HG02623 (cell line): ENCODE results near the gene MRC2.

Experiments
- ATAC-seq: cut with Tn5 transposase; IDR thresholded peaks from one replicate; pipeline ENCODE4 v1.9.1; 2021; ENCODE audit warnings: moderate library complexity; ENCODE audit not compliant: unreplicated experiment

The MRC2 gene

DNA sequence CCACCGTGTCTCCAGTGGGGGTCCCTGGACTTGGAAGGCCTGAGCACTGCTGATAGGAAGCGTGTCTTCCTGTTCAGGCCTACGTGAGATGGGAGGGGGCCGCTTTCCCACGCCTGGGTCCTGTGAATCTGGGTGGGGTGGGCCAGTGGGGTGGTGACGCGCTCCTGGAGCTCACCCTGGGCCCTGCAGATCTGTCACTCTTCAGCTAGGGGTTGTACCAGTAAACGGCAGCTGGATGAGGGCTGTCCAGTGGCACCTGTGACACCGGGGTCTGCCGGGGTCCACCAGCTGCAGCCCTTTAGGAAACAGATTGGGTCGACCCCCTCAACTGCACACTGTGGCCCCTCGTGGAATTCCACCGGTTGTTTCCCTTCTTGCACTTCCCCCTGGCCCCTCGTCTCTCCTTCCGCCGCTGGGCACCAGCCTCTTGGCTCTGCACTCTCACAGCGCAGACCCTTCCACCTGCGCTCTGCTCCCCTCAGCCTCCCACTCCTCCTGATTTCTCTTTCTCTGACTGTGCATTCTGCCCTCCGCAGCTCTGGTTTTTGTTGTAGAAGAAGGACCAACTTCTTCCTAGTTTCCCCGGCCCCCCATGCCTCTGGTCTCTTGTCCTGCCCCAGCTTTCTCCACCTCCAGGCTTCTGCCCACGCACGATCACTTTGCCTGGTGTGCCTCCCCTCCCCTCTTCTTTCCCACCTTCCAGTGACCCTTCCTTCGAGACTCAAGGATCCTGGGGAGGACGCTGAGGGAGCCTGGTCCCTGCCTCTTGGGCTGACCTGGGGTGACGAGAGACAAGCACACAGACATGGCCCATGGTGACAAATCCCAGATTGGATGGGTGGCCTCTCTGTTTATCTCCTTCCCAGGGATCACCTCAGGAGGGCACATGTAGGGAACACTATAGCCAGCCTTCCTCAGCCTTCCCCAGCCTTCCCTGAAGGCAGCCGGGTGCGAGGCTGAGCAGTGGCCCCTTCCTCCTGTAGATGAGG, 4.8 kb downstream of the MRC2 start:
- no peak for ATAC-seq

DNA sequence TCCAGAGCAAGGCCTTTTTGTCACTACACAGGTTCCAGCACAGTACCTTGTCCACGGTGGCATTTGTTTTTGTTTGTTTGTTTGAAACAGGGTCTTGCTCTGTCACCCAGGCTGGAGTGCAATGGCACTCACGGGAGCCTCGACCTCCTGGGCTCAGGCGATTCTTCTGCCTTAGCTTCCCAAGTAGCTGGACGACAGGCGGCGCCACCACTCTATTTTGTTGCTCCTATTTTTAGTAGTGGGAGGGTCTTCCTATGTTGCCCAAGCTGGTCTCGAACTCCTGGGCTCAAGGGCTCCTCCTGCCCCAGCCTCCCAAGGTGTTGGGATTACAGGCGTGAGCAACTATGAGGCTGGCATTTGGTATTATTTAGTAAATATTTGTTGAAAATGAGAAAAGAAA, 10.3 kb downstream of the MRC2 start:
- no peak for ATAC-seq

DNA sequence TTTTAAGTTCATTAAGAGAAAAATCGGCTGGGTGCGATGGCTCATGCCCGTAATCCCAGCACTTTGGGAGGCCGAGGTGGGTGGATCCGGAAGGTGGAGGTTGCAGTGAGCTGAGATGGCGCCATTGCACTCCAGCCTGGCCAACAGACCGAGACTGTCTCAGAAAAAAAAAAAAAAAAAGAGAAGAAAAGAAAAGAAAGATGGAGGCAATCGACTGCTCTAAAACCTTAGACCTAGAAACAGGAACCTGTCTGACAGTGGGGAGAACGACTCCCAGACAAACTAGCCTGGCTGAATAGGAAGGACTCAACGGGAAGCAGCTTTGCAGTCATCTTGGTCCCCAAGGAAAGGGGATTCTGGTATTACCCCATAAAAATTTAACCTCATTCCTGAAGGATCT, 13.7 kb downstream of the MRC2 start:
- ATAC-seq, result no peak

DNA sequence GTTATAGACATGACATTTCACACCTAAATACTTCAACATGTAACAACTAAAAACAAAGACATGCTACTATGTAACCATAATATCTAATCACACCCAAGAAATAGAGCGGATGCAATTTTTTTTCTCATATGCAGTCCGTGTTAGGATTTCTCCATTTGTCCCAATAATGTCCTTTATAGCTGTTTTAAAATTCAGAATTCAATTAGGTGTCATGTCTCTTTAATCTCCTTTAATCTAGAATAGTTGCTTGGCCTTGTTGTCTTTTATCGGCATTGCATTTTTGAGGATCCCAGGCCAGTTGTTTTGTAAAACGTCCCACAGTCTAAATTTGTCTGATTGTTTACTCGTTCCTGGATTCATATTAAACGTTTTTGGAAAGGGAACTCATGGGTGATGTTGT, 14.5 kb downstream of the MRC2 start:
- no peak for ATAC-seq

DNA sequence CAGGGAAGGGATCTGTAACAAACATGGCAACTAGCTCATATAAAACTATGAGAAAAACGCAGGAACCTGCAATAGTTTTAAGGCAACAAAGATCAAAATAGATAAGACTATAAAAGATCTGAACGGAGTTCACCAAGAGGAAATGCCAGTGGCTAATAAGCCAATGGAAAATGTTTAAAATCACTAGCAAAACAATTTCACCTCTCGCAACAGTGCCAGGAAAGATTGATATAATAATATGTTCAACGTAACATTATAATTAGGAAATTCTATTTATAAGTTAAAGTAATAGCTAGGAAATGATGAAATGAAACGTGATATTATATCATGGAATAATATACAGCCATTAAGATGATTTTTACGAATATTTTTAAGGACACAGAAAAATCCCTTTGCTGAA, 16.0 kb downstream of the MRC2 start:
- ATAC-seq, result no peak

DNA sequence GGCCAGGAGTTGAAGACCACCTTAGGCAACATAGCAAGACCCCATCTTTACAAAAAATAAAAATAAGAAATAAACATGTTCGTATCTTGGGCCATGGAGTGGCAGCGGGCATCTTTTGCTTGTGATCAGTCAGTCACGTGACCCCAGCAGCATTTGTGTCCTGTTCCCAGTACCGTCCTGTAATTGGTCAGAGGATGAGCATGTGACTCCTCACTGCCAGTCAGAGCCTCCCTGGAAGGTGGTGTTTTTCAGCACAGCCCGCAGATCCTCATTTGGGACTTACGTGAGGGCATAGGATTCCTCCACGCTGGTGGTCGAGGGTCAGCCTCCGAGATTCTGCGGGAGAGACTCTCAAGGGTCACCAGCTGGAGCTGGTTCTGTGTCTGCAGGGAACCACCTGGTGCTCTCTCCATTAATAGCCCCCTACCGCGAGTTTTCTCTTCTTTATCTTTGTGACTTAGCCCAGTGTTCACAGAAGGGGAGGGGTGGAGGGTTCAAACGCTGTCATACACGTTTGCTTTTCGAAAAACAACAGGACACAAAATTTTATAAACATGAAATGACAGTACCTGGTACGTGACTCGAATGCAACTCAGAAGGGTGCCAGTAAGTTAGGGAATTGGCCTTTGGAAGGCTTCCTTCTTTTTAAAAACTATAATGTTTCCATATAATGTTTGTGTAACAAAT, 17.2 kb downstream of the MRC2 start:
- no peak for ATAC-seq

DNA sequence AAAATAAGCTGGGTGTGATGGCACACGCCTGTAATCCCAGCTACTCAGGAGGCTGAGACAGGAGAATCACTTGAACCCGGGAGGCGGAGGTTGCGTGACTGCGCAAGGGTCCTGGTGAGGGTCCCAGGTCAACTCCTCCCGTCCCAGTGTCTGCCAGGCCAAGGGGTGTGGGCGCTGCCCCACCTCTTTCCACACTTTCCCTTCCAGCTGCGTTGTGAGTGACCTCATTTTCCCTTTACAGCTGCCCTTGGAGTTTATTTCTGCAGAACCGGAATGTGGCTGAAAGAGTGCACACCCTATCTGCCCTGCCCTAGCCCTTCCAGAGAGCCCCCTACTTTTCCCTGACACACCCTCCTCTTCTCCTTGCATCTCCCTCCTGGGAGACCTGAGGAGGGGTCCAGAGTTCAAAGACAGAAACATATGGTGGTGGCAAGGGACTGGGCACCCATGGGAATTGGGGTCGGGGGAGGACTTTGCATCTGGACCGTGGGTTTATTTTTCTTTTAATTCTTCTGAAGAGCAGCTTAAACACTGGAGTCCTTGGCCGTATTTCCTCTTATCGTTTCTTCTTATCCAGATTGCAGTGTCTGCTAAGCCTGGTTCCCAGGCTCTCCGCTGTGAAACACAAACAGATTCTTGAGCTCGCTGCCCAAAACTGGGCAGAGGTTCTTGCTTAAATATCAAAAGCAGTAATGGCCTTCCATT, 20.9 kb downstream of the MRC2 start:
- no peak for ATAC-seq

DNA sequence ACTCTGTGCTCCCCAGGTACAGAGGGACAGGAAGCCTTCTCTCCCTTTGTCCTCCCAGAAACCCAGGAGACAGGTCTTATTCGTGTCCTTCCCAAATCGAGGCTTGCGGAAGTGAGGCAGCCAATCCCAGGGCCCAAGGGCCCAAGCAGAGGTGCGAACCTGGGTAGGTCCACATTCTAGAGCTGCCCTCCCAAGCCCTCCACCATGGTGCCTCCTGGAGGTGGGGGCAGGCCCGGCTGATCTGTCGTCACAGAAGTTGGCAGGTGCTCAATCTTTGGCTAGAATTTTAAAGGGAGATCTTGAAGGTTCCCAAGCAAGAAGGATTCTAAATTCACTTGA, 21.5 kb downstream of the MRC2 start:
- ATAC-seq, result no peak

DNA sequence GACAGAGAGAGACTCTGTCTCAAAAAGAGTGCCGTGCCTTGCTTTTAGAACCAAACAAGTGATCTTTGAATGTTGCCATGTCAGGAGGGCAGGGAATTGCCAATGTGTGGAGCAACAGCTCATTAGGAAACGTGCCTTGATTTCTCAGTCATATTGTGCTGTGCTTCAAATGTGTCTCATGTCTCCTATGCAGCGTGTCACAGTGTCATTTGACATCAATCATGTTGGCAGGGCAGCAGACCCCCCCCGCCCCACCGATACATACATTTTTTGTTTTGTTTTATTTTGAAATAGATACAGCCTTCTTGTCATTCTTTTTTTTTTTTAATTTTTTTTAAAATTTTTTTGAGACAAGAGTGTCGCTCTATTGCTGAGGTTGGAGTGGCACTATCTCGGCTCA, 22.1 kb downstream of the MRC2 start:
- no peak for ATAC-seq

DNA sequence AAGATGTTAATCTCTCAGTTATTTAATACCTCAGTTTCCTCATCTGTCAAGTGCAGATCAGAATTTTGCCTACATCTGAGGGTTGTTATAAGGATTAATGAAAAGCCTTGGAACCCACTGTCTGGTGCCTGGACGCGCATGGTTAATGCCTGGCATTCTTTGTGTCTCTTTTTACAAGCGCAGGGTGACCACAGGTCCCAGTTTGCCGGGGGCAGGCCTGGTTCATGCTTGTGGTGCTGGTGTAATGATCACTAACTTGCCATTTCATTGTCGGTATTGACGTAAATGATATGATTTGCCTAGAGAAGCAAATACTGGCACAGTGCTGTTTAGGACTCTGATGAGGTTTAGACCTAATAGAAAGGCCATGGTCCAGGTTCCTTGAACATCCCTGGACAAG, 23.1 kb downstream of the MRC2 start:
- no peak for ATAC-seq

DNA sequence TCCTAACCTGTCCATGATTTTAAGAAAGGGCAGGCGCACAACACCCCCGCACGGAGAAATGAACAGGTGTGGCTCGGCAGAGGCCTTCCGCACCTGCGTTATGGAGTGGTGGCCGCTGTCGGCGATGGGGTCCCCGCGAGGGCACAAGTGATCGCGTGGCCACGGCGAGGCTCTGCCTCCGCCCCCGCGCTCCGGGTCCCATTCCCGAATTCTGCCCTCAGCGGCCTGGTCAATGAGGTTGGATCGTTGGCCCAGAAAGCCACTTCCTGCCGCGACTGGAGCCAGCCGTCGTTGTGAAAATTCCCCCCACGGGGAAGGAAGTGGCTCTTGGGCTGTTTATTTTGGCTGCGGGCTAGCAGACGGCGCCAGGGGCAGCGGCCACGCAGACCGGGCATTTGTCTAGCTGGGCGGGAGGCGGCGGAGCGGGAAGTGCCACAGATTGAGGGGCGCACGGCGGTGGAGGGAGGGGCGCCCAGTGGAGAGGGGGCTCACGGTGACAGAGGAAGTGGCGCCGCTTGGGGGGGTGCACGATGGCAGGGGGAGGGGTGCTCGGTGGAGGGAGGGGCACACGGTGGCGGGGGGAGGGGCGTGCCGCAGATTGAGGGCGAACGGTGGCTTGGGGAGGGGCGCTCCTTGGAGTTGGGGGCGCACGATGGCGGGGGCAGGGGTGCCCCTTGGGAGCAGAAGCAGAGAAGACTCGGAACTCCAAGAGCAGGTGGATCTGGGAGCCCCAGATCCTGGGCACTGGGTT, 25.0 kb downstream of the MRC2 start:
- ATAC-seq, result no peak

DNA sequence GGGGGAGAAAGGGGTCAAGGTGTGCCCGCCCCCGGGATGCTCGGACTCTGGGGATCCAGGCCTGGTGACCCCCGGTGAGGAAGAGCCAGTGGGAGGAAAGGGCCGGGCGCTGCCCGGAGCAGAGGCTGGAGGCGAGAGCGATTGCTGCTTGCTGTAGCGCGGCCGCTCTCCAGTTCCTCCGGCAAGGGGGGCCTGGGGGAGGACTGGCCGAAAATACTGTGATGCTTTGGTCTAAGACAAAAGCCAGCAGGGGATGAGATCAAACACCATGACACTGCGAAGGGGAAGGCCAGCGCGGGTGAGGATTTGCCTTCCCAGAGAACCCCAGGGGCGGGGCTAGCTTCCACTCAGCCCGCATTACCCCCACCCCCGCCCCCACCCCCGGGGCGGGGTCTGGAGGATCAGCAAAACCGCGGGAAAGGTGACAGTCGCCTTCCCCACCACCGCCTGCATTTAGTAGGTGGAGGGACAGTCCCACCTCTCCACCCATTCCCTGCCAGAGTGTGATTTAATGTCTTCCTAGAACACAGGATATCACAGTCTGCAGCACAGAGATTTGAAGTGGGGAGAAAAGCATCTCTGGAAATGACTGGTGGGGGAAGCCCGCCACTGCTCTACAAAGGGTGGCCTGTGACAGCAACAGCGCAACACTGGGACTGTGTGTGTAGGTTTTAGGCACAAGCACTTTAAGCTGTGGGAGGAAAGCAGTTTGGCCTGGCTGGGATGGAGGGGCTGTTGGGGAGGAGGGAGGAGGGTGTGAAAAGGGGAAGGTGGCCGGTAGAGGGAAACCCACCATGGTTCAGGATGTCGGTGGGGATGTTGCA, 25.7 kb downstream of the MRC2 start:
- peak; percentile 84 for ATAC-seq

DNA sequence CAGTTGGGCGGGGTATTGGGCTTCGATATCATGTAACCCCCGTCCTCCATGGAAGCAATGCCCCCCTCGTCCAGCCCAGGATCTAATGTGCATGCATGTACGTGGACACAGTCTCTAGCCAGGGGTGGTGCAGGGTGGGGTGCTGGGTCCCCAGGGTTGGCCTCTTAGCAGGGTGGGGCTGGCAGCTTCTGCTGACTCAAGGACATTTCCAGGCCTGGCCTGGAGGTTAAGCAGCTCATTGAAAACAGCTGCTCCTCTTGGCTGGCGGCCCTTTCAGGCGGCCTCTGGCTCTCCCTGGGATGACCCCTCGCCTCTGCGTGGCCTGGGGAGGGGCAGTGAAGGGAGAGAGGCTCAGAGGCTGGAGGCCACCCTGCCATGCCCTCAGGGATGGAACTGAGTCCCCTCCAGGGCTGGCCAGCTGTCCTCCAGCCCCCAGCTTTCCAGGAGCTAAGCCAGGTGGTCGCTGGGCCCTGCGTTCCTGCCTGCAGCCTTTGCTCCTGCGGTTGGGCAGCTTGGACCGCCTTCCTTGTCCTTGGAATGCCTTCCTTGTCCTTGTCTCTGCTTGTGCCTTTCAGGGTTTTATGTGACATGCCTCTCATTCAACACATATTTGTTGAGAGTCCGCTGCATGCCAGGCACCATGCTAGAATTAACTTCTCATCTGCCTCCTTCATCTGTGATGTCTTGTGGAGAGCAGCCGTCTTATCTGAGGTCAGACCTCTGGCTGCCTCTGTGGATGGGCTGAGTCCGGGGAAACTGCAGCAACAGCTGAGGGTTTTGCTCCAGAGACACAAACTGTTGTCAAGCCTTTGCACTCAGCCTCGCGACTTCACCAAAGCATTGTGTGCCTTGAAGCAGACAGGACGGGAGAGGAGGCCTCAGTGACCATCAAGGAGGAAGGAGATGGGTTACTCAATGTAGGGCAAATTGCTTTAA, 26.6 kb downstream of the MRC2 start:
- ATAC-seq, result no peak

DNA sequence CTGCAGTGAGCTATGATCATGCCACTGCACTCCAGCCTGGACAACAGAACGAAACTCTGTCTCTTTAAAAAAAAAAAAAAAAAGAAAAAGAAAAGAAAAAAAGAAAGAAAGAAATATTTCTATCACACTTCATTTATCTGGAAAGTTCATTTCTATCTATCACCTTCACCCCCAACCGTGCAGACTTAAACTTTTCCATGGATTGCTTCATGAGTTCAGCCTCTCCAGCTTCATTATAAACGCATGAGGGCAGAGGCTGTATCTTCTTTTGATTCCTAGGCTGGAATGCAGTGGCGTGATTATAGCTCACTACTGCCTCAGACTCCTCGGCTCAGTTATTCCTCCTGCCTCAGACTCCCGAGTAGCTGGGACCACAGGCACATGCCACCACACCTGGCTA, 28.2 kb downstream of the MRC2 start:
- ATAC-seq, result no peak

DNA sequence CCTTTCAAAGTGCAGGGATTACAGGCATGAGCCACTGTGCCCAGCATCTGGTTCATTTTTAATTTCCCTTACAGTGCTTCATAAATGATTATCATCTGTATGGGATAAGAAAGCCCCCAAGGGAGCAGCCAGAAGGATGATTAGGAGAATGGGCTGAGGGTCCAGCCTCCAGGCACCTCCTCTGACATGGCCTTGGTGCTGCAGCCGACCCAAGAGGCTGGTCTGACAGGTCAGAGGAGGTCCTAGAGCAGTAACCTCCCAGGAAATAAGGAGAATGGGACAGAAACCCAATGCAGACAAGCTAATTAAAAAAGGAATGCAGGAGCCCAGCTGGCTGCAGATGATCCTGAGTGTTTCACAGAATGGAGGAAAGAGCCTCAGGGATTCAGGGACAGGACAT, 29.0 kb downstream of the MRC2 start:
- no peak for ATAC-seq

DNA sequence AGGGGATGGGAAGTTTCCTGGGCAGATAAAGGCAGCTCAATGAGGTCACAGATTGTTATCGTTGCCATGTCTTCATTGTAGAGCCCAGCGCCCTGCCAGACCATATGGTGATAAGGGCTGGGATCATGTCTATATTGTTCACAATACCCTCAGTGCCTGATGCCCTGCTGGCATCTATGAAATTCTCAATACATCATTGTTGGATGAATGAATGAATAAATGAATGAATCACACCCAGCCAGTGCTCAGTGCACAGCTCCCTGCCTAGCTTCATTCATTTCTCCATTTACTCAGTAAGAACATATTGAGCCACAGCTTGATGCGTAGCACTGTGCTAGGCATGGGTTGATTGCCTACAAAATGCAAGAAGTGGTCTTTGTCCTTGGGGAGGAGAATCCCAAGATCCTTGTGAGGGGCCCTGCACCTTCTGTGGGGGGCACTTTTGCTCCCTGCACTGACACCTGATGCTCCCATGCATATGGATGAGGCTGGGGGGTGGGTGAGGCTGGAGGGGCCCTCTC, 29.7 kb downstream of the MRC2 start:
- ATAC-seq, result no peak

DNA sequence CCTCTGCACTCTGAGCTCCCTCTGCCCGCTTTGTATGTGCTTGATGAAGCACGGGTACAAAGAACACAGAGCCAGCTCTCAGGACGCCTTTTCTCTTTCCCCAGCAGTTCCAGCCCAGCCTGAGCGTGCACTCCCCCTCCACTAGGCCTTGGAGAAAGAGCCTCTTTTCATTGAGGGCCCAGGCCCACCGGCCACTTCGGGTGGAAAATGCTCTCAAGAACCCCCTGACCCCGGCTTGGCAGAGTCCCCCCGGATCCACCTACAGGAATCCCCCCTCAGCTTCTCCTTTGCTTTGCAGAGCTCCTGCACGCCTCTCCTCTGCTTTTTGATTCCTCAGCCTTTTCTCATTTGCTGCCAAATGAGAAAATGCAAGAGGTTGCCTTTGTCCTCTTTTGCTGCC, 30.2 kb downstream of the MRC2 start:
- no peak for ATAC-seq

DNA sequence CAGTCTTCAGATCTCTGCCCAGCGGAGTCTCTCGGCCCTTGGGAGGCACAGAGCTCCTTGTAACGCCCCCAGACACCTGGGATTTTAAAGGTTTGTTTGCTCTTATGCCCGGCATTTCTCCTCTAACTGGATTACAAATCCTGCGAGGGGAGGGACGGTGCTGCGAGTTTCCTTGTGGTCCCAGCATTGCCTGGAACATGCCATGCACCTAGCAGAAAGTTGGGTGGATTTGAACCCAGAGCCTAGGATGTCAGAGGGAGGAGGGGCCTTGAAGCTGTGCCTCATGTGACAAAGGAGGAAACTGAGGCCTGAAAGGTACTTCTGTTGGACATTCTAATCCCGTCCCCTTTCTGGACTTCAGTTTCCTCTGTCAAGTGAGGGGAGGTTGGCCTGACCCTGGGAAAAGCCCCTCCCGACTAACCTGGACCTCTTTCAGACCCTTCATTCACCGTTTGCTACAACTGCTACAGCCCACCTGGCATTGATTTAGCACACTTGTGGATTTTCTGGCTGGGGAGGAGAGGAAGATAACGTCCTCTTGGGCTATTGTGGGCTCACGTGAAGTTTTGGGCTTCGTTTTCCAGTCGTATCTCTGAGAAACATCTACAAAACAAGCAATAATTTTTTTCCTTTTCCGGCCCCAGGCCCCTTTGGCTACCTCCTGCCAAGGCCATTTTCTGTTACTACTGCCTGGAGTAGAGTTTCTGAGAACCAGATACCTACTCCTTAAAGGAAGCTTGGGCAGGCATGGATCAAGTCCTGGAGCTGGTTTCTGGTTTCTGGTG, 30.9 kb downstream of the MRC2 start:
- ATAC-seq, result no peak
